Esophagus muscularis mucosa (tissue), 4 donors: ENCODE results near the gene TAP1.
"Not testable (repeated sequence)": the region's sequence is repeated elsewhere in the genome, so short reads cannot be mapped to it uniquely, and the experiment has no call there.

ENCODE experiments used
- EP300 ChIP-seq: sonication (generic); formaldehyde crosslinking; IDR thresholded peaks from one replicate; pipeline ENCODE4 v1.6.1; 2017; ENCODE audit warnings: antibody characterized with exemption
- POLR2A ChIP-seq: fragments of 450-650 bp; IDR thresholded peaks from one replicate; pipeline ENCODE4 v1.6.1; 2017; ENCODE audit warnings: antibody characterized with exemption, moderate library complexity, mild to moderate bottlenecking, low read depth
- POLR2AphosphoS5 ChIP-seq, 2 donors: sonication (generic); formaldehyde crosslinking; IDR thresholded peaks; one replicate each; pipeline ENCODE4 v1.6.1; 2017; ENCODE audit warnings: antibody characterized with exemption in 2 of 2
- TF ChIP-seq, protein P1 (sequence below), 3 experiments: fragments of 200-600 bp in 2 of 3; fragments of 450-650 bp in 1 of 3; sonication (generic) in 2 of 3; IDR thresholded peaks; one replicate each; pipeline ENCODE4 v1.5.1; 2017 to 2019; ENCODE audit warnings: antibody characterized with exemption in 3 of 3, mild to moderate bottlenecking in 2 of 3, moderate library complexity in 1 of 3

DNA sequence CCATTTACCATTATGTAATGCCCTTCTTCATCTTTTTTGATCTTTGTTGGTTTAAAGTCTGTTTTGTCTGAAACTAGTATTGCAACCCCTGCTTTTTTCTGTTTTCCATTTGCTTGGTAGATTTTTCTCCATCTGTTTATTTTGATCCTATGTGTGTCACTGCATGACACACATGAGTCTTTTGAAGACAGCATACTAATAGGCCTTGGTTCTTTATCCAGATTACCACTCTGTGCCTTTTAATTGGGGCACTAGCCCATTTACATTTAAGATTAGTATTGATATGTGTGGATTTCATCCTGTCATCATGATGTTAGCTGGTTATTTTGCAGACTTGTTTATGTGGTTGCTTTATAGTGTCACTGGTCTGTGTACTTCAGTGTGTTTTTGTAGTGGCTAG lies 48.1 kb downstream of the TAP1 start:
- TF ChIP-seq, protein P1, sequence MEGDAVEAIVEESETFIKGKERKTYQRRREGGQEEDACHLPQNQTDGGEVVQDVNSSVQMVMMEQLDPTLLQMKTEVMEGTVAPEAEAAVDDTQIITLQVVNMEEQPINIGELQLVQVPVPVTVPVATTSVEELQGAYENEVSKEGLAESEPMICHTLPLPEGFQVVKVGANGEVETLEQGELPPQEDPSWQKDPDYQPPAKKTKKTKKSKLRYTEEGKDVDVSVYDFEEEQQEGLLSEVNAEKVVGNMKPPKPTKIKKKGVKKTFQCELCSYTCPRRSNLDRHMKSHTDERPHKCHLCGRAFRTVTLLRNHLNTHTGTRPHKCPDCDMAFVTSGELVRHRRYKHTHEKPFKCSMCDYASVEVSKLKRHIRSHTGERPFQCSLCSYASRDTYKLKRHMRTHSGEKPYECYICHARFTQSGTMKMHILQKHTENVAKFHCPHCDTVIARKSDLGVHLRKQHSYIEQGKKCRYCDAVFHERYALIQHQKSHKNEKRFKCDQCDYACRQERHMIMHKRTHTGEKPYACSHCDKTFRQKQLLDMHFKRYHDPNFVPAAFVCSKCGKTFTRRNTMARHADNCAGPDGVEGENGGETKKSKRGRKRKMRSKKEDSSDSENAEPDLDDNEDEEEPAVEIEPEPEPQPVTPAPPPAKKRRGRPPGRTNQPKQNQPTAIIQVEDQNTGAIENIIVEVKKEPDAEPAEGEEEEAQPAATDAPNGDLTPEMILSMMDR (IDR thresholded peaks at IDR 0.05): not testable (repeated sequence)
- not testable (repeated sequence) for TF ChIP-seq EP300; POLR2AphosphoS5 (IDR thresholded peaks at IDR 0.05); POLR2A
